ENCODE results near the gene KRTAP6-1. TPM values are rescaled to one million over a fixed set of nuclear protein-coding genes. Genes with fewer than 3 reads are reported as not detected.

Gene KRTAP6-1
- polyA plus RNA-seq, 1 donor (not counting 4 experiments of a cell fraction or from before 2014, with no cell fraction given) = not detected

GRCh38 chr21:30580132-30580531 is 33.6 kb downstream of the KRTAP6-1 start:
- Histone ChIP-seq H3K27me3 (ENCODE audit: control insufficient read depth, extremely low read depth, insufficient read depth, low read length) (no peaks in the 10 kb centered on the region), H3K4me1 (ENCODE audit: control insufficient read depth, extremely low read depth, insufficient read depth, low read length) (no peaks in the 10 kb centered on the region), H3K9me3 (ENCODE audit: control insufficient read depth, low read depth, low read length) (no peaks in the 10 kb centered on the region), H2AFZ (ENCODE audit: control insufficient read depth, low read length) (no peak overlapping the region), H3K9ac (ENCODE audit: control insufficient read depth, extremely low read depth, insufficient read depth, low read length) (no peak overlapping the region), H3K36me3 (ENCODE audit: control insufficient read depth in 2 of 2, extremely low read depth in 1 of 2, insufficient read depth in 2 of 2, low read length in 2 of 2) (no peaks in the 10 kb centered on the region), H3K9me1 (ENCODE audit: control insufficient read depth, extremely low read depth, insufficient read depth, low read length) (no peaks in the 10 kb centered on the region), H3K4me2 (ENCODE audit: control insufficient read depth, extremely low read depth, insufficient read depth, low read depth, low read length) (no peak overlapping the region), H4K20me1 (ENCODE audit: control insufficient read depth, extremely low read depth, insufficient read depth, low read length) (no peaks in the 10 kb centered on the region), H3K79me2 (ENCODE audit: control insufficient read depth, insufficient read depth, low read length) (no peaks in the 10 kb centered on the region), H3K4me3 (ENCODE audit: control insufficient read depth in 2 of 3, extremely low read depth in 1 of 3, insufficient read depth in 2 of 3, low read depth in 1 of 3, low read length in 3 of 3) (no peak overlapping the region), H3K27ac (ENCODE audit: control insufficient read depth, insufficient read depth, low read length) (no peak overlapping the region)
- FAIRE-seq (no peak), DNase-seq (ENCODE audit: low read depth, low spot score) (no peak)
- dilution Hi-C loops (cut with MboI; ENCODE audit: extremely low pct_ligation_motif_present, low sequenced_read_pairs) = no loop called here
- no peak for TF ChIP-seq EZH2 (IDR thresholded peaks at IDR 0.05; ENCODE audit: low read length)
- no peak for TF ChIP-seq CTCF (optimal IDR thresholded peaks at IDR 0.05 in 1 of 3, IDR thresholded peaks at IDR 0.05 in 1 of 3, conservative IDR thresholded peaks at IDR 0.05 in 1 of 3; ENCODE audit: extremely low read depth in 1 of 3, insufficient read depth in 2 of 3, low read length in 3 of 3)

GRCh38 chr21:30579346-30579745 is 34.4 kb downstream of the KRTAP6-1 start:
- Histone ChIP-seq H3K36me3 (ENCODE audit: control insufficient read depth in 2 of 2, extremely low read depth in 1 of 2, insufficient read depth in 2 of 2, low read length in 2 of 2) (no peaks in the 10 kb centered on the region), H3K9me3 (ENCODE audit: control insufficient read depth, low read depth, low read length) (no peaks in the 10 kb centered on the region), H3K9ac (ENCODE audit: control insufficient read depth, extremely low read depth, insufficient read depth, low read length) (no peak overlapping the region), H4K20me1 (ENCODE audit: control insufficient read depth, extremely low read depth, insufficient read depth, low read length) (no peaks in the 10 kb centered on the region), H3K4me1 (ENCODE audit: control insufficient read depth, extremely low read depth, insufficient read depth, low read length) (no peaks in the 10 kb centered on the region), H3K4me3 (ENCODE audit: control insufficient read depth in 2 of 3, extremely low read depth in 1 of 3, insufficient read depth in 2 of 3, low read depth in 1 of 3, low read length in 3 of 3) (no peak overlapping the region), H3K4me2 (ENCODE audit: control insufficient read depth, extremely low read depth, insufficient read depth, low read depth, low read length) (no peak overlapping the region), H2AFZ (ENCODE audit: control insufficient read depth, low read length) (no peak overlapping the region), H3K79me2 (ENCODE audit: control insufficient read depth, insufficient read depth, low read length) (no peaks in the 10 kb centered on the region), H3K27me3 (ENCODE audit: control insufficient read depth, extremely low read depth, insufficient read depth, low read length) (no peaks in the 10 kb centered on the region), H3K27ac (ENCODE audit: control insufficient read depth, insufficient read depth, low read length) (no peak overlapping the region), H3K9me1 (ENCODE audit: control insufficient read depth, extremely low read depth, insufficient read depth, low read length) (no peaks in the 10 kb centered on the region)
- dilution Hi-C loops (cut with MboI; ENCODE audit: extremely low pct_ligation_motif_present, low sequenced_read_pairs) = no loop called here
- no peak for DNase-seq (ENCODE audit: low read depth, low spot score)
- no peak for FAIRE-seq
- no peak for TF ChIP-seq CTCF (optimal IDR thresholded peaks at IDR 0.05 in 1 of 3, IDR thresholded peaks at IDR 0.05 in 1 of 3, conservative IDR thresholded peaks at IDR 0.05 in 1 of 3; ENCODE audit: extremely low read depth in 1 of 3, insufficient read depth in 2 of 3, low read length in 3 of 3)
- no peak for TF ChIP-seq EZH2 (IDR thresholded peaks at IDR 0.05; ENCODE audit: low read length)
